HepG2 (cell line): Measurements from ENCODE around the gene SDK2. TPM values are rescaled to one million over a fixed set of nuclear protein-coding genes. Genes with fewer than 3 reads are reported as not detected.

Experiments
- ATAC-seq: fragments of 200-7000 bp; cut with Tn5 transposase; 3 replicates; pipeline ENCODE4 v1.9.1; 2020; ENCODE audit warnings: mild to moderate bottlenecking, moderate library complexity
- BruUV-seq: library from RNA; stranded (reverse); fragments of 400-500 nt; replicated peaks from 2 replicates; lab custom pipeline; 2021; lab: Mats Ljungman, UMichigan
- CTCF ChIA-PET: fragments of 300-600 bp; formaldehyde crosslinking; extraction: SDS; loops from one replicate; lab custom pipeline; 2021; ENCODE audit warnings: low total read pairs, inconsistent platforms, low intra/inter-chr PET ratio; lab: Yijun Ruan, JAX
- POLR2A ChIA-PET: fragments of 350-600 bp; sonication (Branson Sonifier 250); formaldehyde crosslinking; loops from one replicate; lab custom pipeline; 2020; ENCODE audit warnings: antibody characterized with exemption, inconsistent platforms; lab: Yijun Ruan, JAX
- DNase-seq: peaks from one replicate; pipeline ENCODE4 v3.0.0-alpha.2; 2015; ENCODE audit warnings: low spot score
- FAIRE-seq: peaks from 3 replicates; lab custom pipeline; 2011; peaks lifted over from hg19 to GRCh38; lab: Jason Lieb, UNC
- H2AFZ ChIP-seq: one replicate; pipeline ENCODE4 v1.6.1; 2011; ENCODE audit warnings: low read length, inconsistent platforms
- H3K27ac ChIP-seq: fragments of 300-600 bp; 3 replicates; pipeline ENCODE4 v1.8.0; 2011; ENCODE audit warnings: mixed run types, mild to moderate bottlenecking, mixed read lengths, low read length, inconsistent platforms; ENCODE audit not compliant: insufficient read depth; ENCODE audit errors: extremely low read length
- H3K27me3 ChIP-seq, 2 experiments: fragments of 200-600 bp in 1 of 2; 2 replicates in 1 of 2; 3 replicates in 1 of 2; pipeline versions ENCODE4 v1.6.0 to v1.8.0; 2011; ENCODE audit warnings: low read length in 2 of 2, mild to moderate bottlenecking in 2 of 2, moderate library complexity in 2 of 2, inconsistent platforms in 1 of 2; ENCODE audit not compliant: insufficient read depth in 2 of 2, control insufficient read depth in 1 of 2
- H3K36me3 ChIP-seq, 2 experiments: fragments of 200-600 bp in 1 of 2; replicated peaks in 1 of 2; 2 replicates in 1 of 2; 3 replicates in 1 of 2; pipeline versions ENCODE4 v1.5.1 to v1.8.0; 2011; ENCODE audit warnings: low read length in 2 of 2, inconsistent platforms in 1 of 2; ENCODE audit not compliant: insufficient read depth in 2 of 2, control insufficient read depth in 1 of 2
- H3K4me1 ChIP-seq: 2 replicates; pipeline ENCODE4 v1.5.1; 2012; ENCODE audit warnings: low read length, inconsistent platforms; ENCODE audit not compliant: insufficient read depth
- H3K4me2 ChIP-seq: 2 replicates; pipeline ENCODE4 v1.6.0; 2011; ENCODE audit warnings: low read depth, low read length, inconsistent platforms
- H3K4me3 ChIP-seq, 3 experiments: fragments of 200-600 bp in 1 of 3; sonication (generic), shearing (Covaris generic) in 1 of 3; replicated peaks in 1 of 3; 2 replicates each; pipeline ENCODE4 v1.5.1; 2011 to 2016; ENCODE audit warnings: low read length in 3 of 3, inconsistent platforms in 2 of 3, low read depth in 2 of 3, mild to moderate bottlenecking in 2 of 3, control low read depth in 1 of 3, mixed read lengths in 1 of 3; ENCODE audit not compliant: insufficient read depth in 1 of 3
- H3K79me2 ChIP-seq: one replicate; pipeline ENCODE4 v1.6.1; 2011; ENCODE audit warnings: low read length, inconsistent platforms; ENCODE audit not compliant: insufficient read depth
- H3K9ac ChIP-seq: 2 replicates; pipeline ENCODE4 v1.6.0; 2011; ENCODE audit warnings: mild to moderate bottlenecking, low read depth, low read length, inconsistent platforms; ENCODE audit not compliant: insufficient read depth
- H3K9me3 ChIP-seq: 2 replicates; pipeline ENCODE4 v1.5.1; 2012; ENCODE audit warnings: mild to moderate bottlenecking, low read length
- H4K20me1 ChIP-seq: 2 replicates; pipeline ENCODE4 v1.6.0; 2011; ENCODE audit warnings: inconsistent platforms, mild to moderate bottlenecking, low read length, moderate library complexity; ENCODE audit not compliant: insufficient read depth
- FOXJ3 ChIP-seq: sonication (generic); formaldehyde crosslinking; IDR thresholded peaks from 2 replicates; pipeline ENCODE4 v1.4.0; 2020; ENCODE audit warnings: missing genetic modification reagents, mild to moderate bottlenecking, borderline replicate concordance
- GATA4 ChIP-seq: sonication (generic); IDR thresholded peaks from 2 replicates; pipeline ENCODE4 v1.6.1; 2016; ENCODE audit warnings: antibody characterized with exemption, low read depth, borderline replicate concordance
- HOXA5 ChIP-seq: sonication (generic); formaldehyde crosslinking; IDR thresholded peaks from 2 replicates; pipeline ENCODE4 v1.4.0; 2020; ENCODE audit warnings: missing genetic modification reagents
- KDM4B ChIP-seq: sonication (generic); formaldehyde crosslinking; IDR thresholded peaks from 2 replicates; pipeline ENCODE4 v1.4.0; 2020; ENCODE audit warnings: missing genetic modification reagents
- KLF9 ChIP-seq: IDR thresholded peaks from 2 replicates; pipeline ENCODE4 v1.6.1; 2016; ENCODE audit warnings: low read depth
- MBNL3 ChIP-seq: fragments of 250-450 bp; sonication (Bioruptor Pico); conservative IDR thresholded peaks from 2 replicates; pipeline ENCODE4 v1.8.0; 2022; ENCODE audit warnings: mild to moderate bottlenecking, inconsistent platforms
- PHF5A ChIP-seq: IDR thresholded peaks from one replicate; pipeline ENCODE4 v1.6.1; 2018; ENCODE audit warnings: low read depth, missing genetic modification reagents; ENCODE audit not compliant: unreplicated experiment
- SKIL ChIP-seq: sonication (generic); formaldehyde crosslinking; IDR thresholded peaks from 2 replicates; pipeline ENCODE4 v1.8.0; 2022; ENCODE audit warnings: missing genetic modification reagents, mild to moderate bottlenecking, moderate library complexity, borderline replicate concordance
- TCF7 ChIP-seq: sonication (generic); IDR thresholded peaks from 2 replicates; pipeline ENCODE4 v1.6.1; 2016; ENCODE audit warnings: antibody characterized with exemption, low read depth
- TERF1 ChIP-seq: sonication (generic); formaldehyde crosslinking; IDR thresholded peaks from 2 replicates; pipeline ENCODE4 v1.8.0; 2022; ENCODE audit warnings: mild to moderate bottlenecking, missing genetic modification reagents, moderate library complexity
- U2AF1 ChIP-seq: fragments of 200-400 bp; formaldehyde crosslinking; optimal IDR thresholded peaks from 2 replicates; pipeline ENCODE3; 2017; ENCODE audit warnings: mild to moderate bottlenecking, low read depth, low read length
- XRCC5 ChIP-seq: fragments of 200-400 bp; formaldehyde crosslinking; optimal IDR thresholded peaks from 2 replicates; pipeline ENCODE3; 2017; ENCODE audit warnings: mild to moderate bottlenecking, low read length
- ZNF3 ChIP-seq: IDR thresholded peaks from 2 replicates; pipeline ENCODE4 v1.7.0; 2017; ENCODE audit warnings: inconsistent platforms
- ZNF431 ChIP-seq: sonication (generic); formaldehyde crosslinking; IDR thresholded peaks from 2 replicates; pipeline ENCODE4 v1.9.0; 2022; ENCODE audit warnings: missing genetic modification reagents, low read depth, mild to moderate bottlenecking, borderline replicate concordance
- ZNF446 ChIP-seq: sonication (generic); formaldehyde crosslinking; IDR thresholded peaks from 2 replicates; pipeline ENCODE4 v1.5.0; 2020; ENCODE audit warnings: mild to moderate bottlenecking, missing genetic modification reagents
- ZNF501 ChIP-seq: sonication (generic); formaldehyde crosslinking; IDR thresholded peaks from 2 replicates; pipeline ENCODE4 v1.5.1; 2020; ENCODE audit warnings: mild to moderate bottlenecking, moderate library complexity, missing genetic modification reagents
- ZNF530 ChIP-seq: sonication (generic); formaldehyde crosslinking; IDR thresholded peaks from 2 replicates; pipeline ENCODE4 v1.5.0; 2020; ENCODE audit warnings: low read depth, mild to moderate bottlenecking, missing genetic modification reagents
- ZNF549 ChIP-seq: sonication (generic); formaldehyde crosslinking; IDR thresholded peaks from 2 replicates; pipeline ENCODE4 v1.5.0; 2020; ENCODE audit warnings: missing genetic modification reagents
- ZNF557 ChIP-seq: sonication (generic); formaldehyde crosslinking; IDR thresholded peaks from 2 replicates; pipeline ENCODE4 v1.4.0; 2020; ENCODE audit warnings: missing genetic modification reagents
- ZSCAN31 ChIP-seq: sonication (generic); formaldehyde crosslinking; IDR thresholded peaks from 2 replicates; pipeline ENCODE4 v1.5.0; 2020; ENCODE audit warnings: low read depth, mild to moderate bottlenecking, missing genetic modification reagents
- WGBS: methylation state at CpG from one replicate; pipeline ENCODE4 v1.1.6; 2017; ENCODE audit warnings: low lambda C conversion rate; 5-methylcytosine and 5-hydroxymethylcytosine counted together
- in situ Hi-C: cut with HindIII; loops from 2 replicates; pipeline ENCODE4 v1.10.0; 2017; ENCODE audit warnings: low pct_unique_long_range_greater_than_20kb; ENCODE audit not compliant: extremely low pct_ligation_motif_present
- intact Hi-C: fragments of 100-400 bp; cut with micrococcal nuclease; formaldehyde crosslinking; loops from one replicate; pipeline ENCODE4 v1.10.0; 2022; ENCODE audit not compliant: unreplicated experiment
- polyA plus RNA-seq, 8 experiments: library from polyadenylated mRNA; depleted of rRNA in 3 of 8; stranded (reverse) in 7 of 8; unstranded in 1 of 8; fragments of >200 nt; fragmentation: Illumina TruSeq in 4 of 8; extraction: Trizol in 4 of 8; gene quantifications; 2 replicates each; pipeline versions ENCODE4 v1.2.1 to v1.2.3, GENCODE V29; 2011 to 2016; ENCODE audit warnings: low read depth in 4 of 8, missing spikeins in 1 of 8, mixed read lengths in 1 of 8; ENCODE audit not compliant: insufficient read depth in 1 of 8
- total RNA-seq, 5 experiments: library from RNA; depleted of rRNA; stranded (reverse); fragments of >200 nt; fragmentation: Illumina TruSeq; extraction: Trizol; gene quantifications; 2 replicates each; pipeline ENCODE4 v1.2.3, GENCODE V29; 2016; ENCODE audit warnings: low read depth in 1 of 5

SDK2 gene
- total and polyA plus RNA-seq, 2 of the 13 experiments (the other 11 are each of a cell fraction or from before 2014, with no cell fraction given) = not detected

- H2AFZ ChIP-seq = no peak overlapping the region
- WGBS = 6% methylated on average over 7 of the region's 12 CpGs
- intact Hi-C loops = no loop called here
Measured at GRCh38 chr17:73546770-73547536, 97.3 kb downstream of the SDK2 start.

GRCh38 chr17:73546114-73546513 lies 98.1 kb downstream of the SDK2 start:
- Histone ChIP-seq H3K4me2 (no peak overlapping the region), H3K79me2 (no peaks in the 10 kb centered on the region), H3K27ac (no peak overlapping the region), H3K9me3 (no peaks in the 10 kb centered on the region), H2AFZ (no peak overlapping the region), H3K9ac (no peak overlapping the region), H3K4me1 (no peaks in the 10 kb centered on the region), H4K20me1 (peaks cover 3% of the 10 kb centered on the region; the same call in 1 of the 2 replicates), H3K36me3 (no peaks in the 10 kb centered on the region), H3K27me3 (peaks cover 27 to 98% of the 10 kb centered on the region in 2 experiments), H3K4me3 (no peak overlapping the region)
- in situ Hi-C loops = no loop called here
- ChIA-PET CTCF (no interaction called here), POLR2A (no interaction called here)
- WGBS = 18% methylated on average over 8 of the region's 11 CpGs
- ATAC-seq (no peak), FAIRE-seq (no peak), DNase-seq (no peak)
- intact Hi-C loops = no loop called here
- no TSS peak for BruUV-seq
- TF ChIP-seq XRCC5 = no peak
- no peak for TF ChIP-seq ZNF501 (CRISPR knock-in tag)
- no peak for TF ChIP-seq PHF5A
- no peak for TF ChIP-seq TERF1 (CRISPR knock-in tag)
- TF ChIP-seq ZNF446 (CRISPR knock-in tag) = no peak
- TF ChIP-seq KDM4B (CRISPR knock-in tag) = no peak
- TF ChIP-seq ZSCAN31 (CRISPR knock-in tag) = no peak
- no peak for TF ChIP-seq FOXJ3 (CRISPR knock-in tag)
- no peak for TF ChIP-seq ZNF530 (CRISPR knock-in tag)
- no peak for TF ChIP-seq MBNL3 (CRISPR knock-in tag)
- TF ChIP-seq HOXA5 (CRISPR knock-in tag) = no peak
- TF ChIP-seq ZNF431 (CRISPR knock-in tag) = no peak
- TF ChIP-seq SKIL (CRISPR knock-in tag) = no peak
- TF ChIP-seq ZNF557 (CRISPR knock-in tag) = no peak

More at GRCh38 chr17:73546770-73547536, 97.3 kb downstream of the SDK2 start:
- FAIRE-seq (no peak), DNase-seq (peak; percentile 13), ATAC-seq (peak; percentile 60)
- in situ Hi-C loops = no loop called here
- ChIA-PET CTCF (no interaction called here), POLR2A (no interaction called here)
- H3K27ac ChIP-seq = no peak overlapping the region
- no peaks in the 10 kb centered on the region for H3K4me1 ChIP-seq
- no peaks in the 10 kb centered on the region for H3K9me3 ChIP-seq
- peaks cover 3% of the 10 kb centered on the region; the same call in 1 of the 2 replicates for H4K20me1 ChIP-seq
- H3K27me3 ChIP-seq = peaks cover 27 to 98% of the 10 kb centered on the region in 2 experiments
- no peak for TF ChIP-seq U2AF1
- no peak for TF ChIP-seq ZNF549 (CRISPR knock-in tag)
- no peak for TF ChIP-seq TCF7
- TF ChIP-seq GATA4 = no peak
- no peak for TF ChIP-seq KLF9
- no peak for TF ChIP-seq ZNF3 (CRISPR knock-in tag)
- H3K4me2 ChIP-seq = no peak overlapping the region
- no peaks in the 10 kb centered on the region for H3K36me3 ChIP-seq
- H3K9ac ChIP-seq = no peak overlapping the region
- BruUV-seq = no TSS peak
- no peak overlapping the region for H3K4me3 ChIP-seq
- no peaks in the 10 kb centered on the region for H3K79me2 ChIP-seq
